ENCODE data around the gene FBXL15.

- TF ChIP-seq MAX (IDR thresholded peaks at IDR 0.05; ENCODE audit: low read depth, low read length) (no peak), CTCF (IDR thresholded peaks at IDR 0.05; ENCODE audit: low read depth, low read length) (no peak), POLR2A (IDR thresholded peaks at IDR 0.05; ENCODE audit: extremely low read depth, insufficient read length) (no peak)
These were observed 13.0 kb downstream of the FBXL15 start for GRCh38 chr10:102433619-102434046.

All from NB4 (cell line).